ENCODE measurements around the gene TLK1. TPM values are rescaled to one million over a fixed set of nuclear protein-coding genes. Genes with fewer than 3 reads are reported as not detected.

Gene TLK1
- total RNA-seq, 2 experiments from 2014 or later = 29.7 to 150 TPM

GRCh38 chr2:171056307-171056706, 104.4 kb downstream of the TLK1 start:
- no peak overlapping the region for H2AFZ ChIP-seq (ENCODE audit: low read length)
- ChIA-PET CTCF (ENCODE audit: unreplicated experiment) (no interaction called here), POLR2A (no interaction called here)
- TF ChIP-seq EZH2phosphoT487 (IDR thresholded peaks at IDR 0.05; ENCODE audit: borderline replicate concordance, low read depth, low read length) = no peak
- TF ChIP-seq, protein P1, sequence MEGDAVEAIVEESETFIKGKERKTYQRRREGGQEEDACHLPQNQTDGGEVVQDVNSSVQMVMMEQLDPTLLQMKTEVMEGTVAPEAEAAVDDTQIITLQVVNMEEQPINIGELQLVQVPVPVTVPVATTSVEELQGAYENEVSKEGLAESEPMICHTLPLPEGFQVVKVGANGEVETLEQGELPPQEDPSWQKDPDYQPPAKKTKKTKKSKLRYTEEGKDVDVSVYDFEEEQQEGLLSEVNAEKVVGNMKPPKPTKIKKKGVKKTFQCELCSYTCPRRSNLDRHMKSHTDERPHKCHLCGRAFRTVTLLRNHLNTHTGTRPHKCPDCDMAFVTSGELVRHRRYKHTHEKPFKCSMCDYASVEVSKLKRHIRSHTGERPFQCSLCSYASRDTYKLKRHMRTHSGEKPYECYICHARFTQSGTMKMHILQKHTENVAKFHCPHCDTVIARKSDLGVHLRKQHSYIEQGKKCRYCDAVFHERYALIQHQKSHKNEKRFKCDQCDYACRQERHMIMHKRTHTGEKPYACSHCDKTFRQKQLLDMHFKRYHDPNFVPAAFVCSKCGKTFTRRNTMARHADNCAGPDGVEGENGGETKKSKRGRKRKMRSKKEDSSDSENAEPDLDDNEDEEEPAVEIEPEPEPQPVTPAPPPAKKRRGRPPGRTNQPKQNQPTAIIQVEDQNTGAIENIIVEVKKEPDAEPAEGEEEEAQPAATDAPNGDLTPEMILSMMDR (conservative IDR thresholded peaks at IDR 0.05; ENCODE audit: low read length) = no peak
- H3K4me1 ChIP-seq (ENCODE audit: insufficient read depth, low read length, poor library complexity, severe bottlenecking) = no peaks in the 10 kb centered on the region
- DNase-seq (ENCODE audit: low spot score) = no peak
- H3K79me2 ChIP-seq (ENCODE audit: insufficient read depth, low read depth, low read length) = peaks cover 37% of the 10 kb centered on the region; the same call in 1 of the 2 replicates
- intact Hi-C loops (cut with micrococcal nuclease; ENCODE audit: unreplicated experiment) = no loop called here
- H3K4me2 ChIP-seq (ENCODE audit: low read length) = no peak overlapping the region
- no TSS peak for BruUV-seq (replicated peaks)
- no peaks in the 10 kb centered on the region for H4K20me1 ChIP-seq (ENCODE audit: insufficient read depth, low read length)
- H3K9me3 ChIP-seq (ENCODE audit: low read length) = peaks cover 15% of the 10 kb centered on the region; the same call in 1 of the 2 replicates
- peaks cover 100% of the 10 kb centered on the region for H3K36me3 ChIP-seq (ENCODE audit: insufficient read depth, low read length)
- H3K27ac ChIP-seq (ENCODE audit: low read depth, low read length, poor library complexity, severe bottlenecking) = no peak overlapping the region
- no peaks in the 10 kb centered on the region for H3K9me2 ChIP-seq (ENCODE audit: insufficient read depth, low read length)
- no peak overlapping the region for H3K4me3 ChIP-seq (ENCODE audit: low read depth, low read length, poor library complexity, severe bottlenecking)

DNA sequence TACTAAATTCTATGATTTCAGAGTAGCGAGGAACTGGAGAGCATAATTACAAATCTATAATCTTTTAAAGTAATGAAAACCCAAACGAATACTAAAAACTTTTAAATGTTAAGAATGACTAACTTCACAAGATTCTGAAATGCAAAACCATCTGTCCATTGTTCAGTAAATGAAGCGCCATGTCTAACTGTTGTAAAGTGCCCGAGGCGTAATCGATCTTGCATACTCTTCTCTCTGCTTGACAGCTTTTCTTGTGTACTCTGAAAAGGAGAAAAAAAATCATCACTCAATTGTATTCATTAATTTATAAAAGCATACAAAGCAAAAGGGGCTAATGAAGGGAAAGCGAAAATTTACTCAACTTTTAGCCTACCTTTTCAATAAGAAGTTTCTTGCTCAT, 111.0 kb downstream of the TLK1 start:
- BruUV-seq (replicated peaks) = no TSS peak
- no peaks in the 10 kb centered on the region for H3K9me2 ChIP-seq (ENCODE audit: insufficient read depth, low read length)
- TF ChIP-seq, protein P1 (conservative IDR thresholded peaks at IDR 0.05; ENCODE audit: low read length) = no peak
- TF ChIP-seq EZH2phosphoT487 (IDR thresholded peaks at IDR 0.05; ENCODE audit: borderline replicate concordance, low read depth, low read length) = no peak
- no peaks in the 10 kb centered on the region for H4K20me1 ChIP-seq (ENCODE audit: insufficient read depth, low read length)
- no peak overlapping the region for H3K27ac ChIP-seq (ENCODE audit: low read depth, low read length, poor library complexity, severe bottlenecking)
- no peaks in the 10 kb centered on the region for H3K79me2 ChIP-seq (ENCODE audit: insufficient read depth, low read depth, low read length)
- H3K4me2 ChIP-seq (ENCODE audit: low read length) = no peak overlapping the region
- CTCF ChIA-PET (ENCODE audit: unreplicated experiment) = no interaction called here
- intact Hi-C loops (cut with micrococcal nuclease; ENCODE audit: unreplicated experiment) = no loop called here
- H2AFZ ChIP-seq (ENCODE audit: low read length) = no peak overlapping the region
- POLR2A ChIA-PET = interaction anchor here (0.6 to 1.6 kb wide), 5 partner anchors 9 to 89 kb away, joined by 3 to 5 read pairs (median 4); no protein-coding TSS in a partner anchor
- DNase-seq (ENCODE audit: low spot score) = no peak
- no peak overlapping the region for H3K4me3 ChIP-seq (ENCODE audit: low read depth, low read length, poor library complexity, severe bottlenecking)
- H3K36me3 ChIP-seq (ENCODE audit: insufficient read depth, low read length) = peaks cover 98% of the 10 kb centered on the region
- no peaks in the 10 kb centered on the region for H3K9me3 ChIP-seq (ENCODE audit: low read length)
- no peaks in the 10 kb centered on the region for H3K4me1 ChIP-seq (ENCODE audit: insufficient read depth, low read length, poor library complexity, severe bottlenecking)

DNA sequence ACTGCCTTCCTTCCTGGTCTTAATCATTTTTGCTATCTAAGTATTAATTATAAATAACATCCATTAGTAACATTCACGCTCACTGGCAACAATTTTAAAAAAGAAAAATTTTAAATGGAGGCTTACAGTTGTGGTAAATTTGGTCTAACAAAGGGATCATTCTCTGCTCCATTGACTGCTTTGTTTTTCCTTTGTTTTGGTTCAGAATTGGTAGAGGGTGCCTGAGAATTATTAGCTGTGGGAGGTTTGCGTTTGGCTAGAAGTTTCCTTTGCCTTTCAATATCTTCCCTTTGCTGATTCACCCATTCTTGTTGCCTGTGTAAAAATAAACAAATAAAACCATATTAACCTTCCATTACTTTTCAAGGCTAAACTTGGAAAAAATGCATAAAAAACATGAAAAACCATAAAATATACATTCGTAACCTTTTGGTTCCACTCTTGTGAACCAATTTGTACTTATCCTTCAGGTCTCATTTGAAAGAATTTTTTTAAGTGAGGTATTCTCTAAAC, 114.6 kb downstream of the TLK1 start:
- intact Hi-C loops (cut with micrococcal nuclease; ENCODE audit: unreplicated experiment) = no loop called here
- Histone ChIP-seq H3K9me3 (ENCODE audit: low read length) (no peaks in the 10 kb centered on the region), H3K79me2 (ENCODE audit: insufficient read depth, low read depth, low read length) (no peaks in the 10 kb centered on the region), H2AFZ (ENCODE audit: low read length) (no peak overlapping the region), H3K9me2 (ENCODE audit: insufficient read depth, low read length) (no peaks in the 10 kb centered on the region), H3K4me3 (ENCODE audit: low read depth, low read length, poor library complexity, severe bottlenecking) (no peak overlapping the region), H4K20me1 (ENCODE audit: insufficient read depth, low read length) (no peaks in the 10 kb centered on the region), H3K36me3 (ENCODE audit: insufficient read depth, low read length) (peaks cover 98% of the 10 kb centered on the region), H3K27ac (ENCODE audit: low read depth, low read length, poor library complexity, severe bottlenecking) (no peak overlapping the region), H3K4me2 (ENCODE audit: low read length) (no peak overlapping the region), H3K4me1 (ENCODE audit: insufficient read depth, low read length, poor library complexity, severe bottlenecking) (peaks cover 15% of the 10 kb centered on the region)
- ChIA-PET CTCF (ENCODE audit: unreplicated experiment) (no interaction called here), POLR2A (interaction anchor here (0.6 kb wide), 2 partner anchors 105 to 136 kb away, joined by 3 to 4 read pairs; no protein-coding TSS in a partner anchor)
- BruUV-seq (replicated peaks) = no TSS peak
- TF ChIP-seq EZH2phosphoT487 (IDR thresholded peaks at IDR 0.05; ENCODE audit: borderline replicate concordance, low read depth, low read length) = no peak
- TF ChIP-seq, protein P1 (conservative IDR thresholded peaks at IDR 0.05; ENCODE audit: low read length) = no peak
- no peak for DNase-seq (ENCODE audit: low spot score)
